ENCODE measurements around the gene NIN. TPM values are rescaled to one million over a fixed set of nuclear protein-coding genes. Genes with fewer than 3 reads are reported as not detected.

Gene NIN
- total and polyA plus RNA-seq, 2 of the 4 experiments (the other 2 are of a cell fraction): 15.2 to 98.4 TPM

DNA sequence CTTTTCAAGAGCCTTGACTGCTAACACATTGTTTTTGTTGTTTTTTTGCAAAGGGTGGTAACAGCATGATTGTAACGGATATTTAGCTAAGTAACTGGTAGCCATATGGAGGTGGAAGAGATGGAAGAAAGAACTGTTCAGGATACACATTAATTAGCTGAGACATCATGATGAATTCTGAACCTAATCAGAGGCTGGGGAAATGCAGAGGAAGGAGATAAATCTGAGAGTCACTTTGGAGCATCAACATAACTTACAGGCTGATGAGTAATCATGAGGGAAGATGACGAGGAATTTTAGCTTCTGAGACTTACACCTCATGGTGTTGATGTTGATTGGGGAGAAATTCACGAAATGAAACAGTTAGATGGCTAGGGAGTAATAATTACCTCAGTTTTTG, 62.3 kb downstream of the NIN start:
- H2BK120ac ChIP-seq (ENCODE audit: low read depth, low read length): no peak overlapping the region
- intact Hi-C loops (cut with micrococcal nuclease) (no loop called here), dilution Hi-C loops (cut with HindIII; ENCODE audit: low sequenced_read_pairs, unreplicated experiment) (no loop called here), in situ Hi-C loops (cut with MboI; ENCODE audit: low sequenced_read_pairs) (no loop called here)
- POLR2A ChIA-PET (ENCODE audit: unreplicated experiment): no interaction called here
- no TSS peak for BruUV-seq (replicated peaks)
- no peak overlapping the region for H2AK5ac ChIP-seq (ENCODE audit: low read depth, low read length)
- H3K9me1 ChIP-seq (ENCODE audit: insufficient read depth, low read length): peaks cover 22% of the 10 kb centered on the region
- 0 out of 2 replicates have a peak overlapping the region, but pooled peaks have one; percentile 27 for H4K5ac ChIP-seq (ENCODE audit: low read depth, low read length)
- peaks cover 0 to 24% of the 10 kb centered on the region in 2 experiments; a peak in 3 of 4 replicates for H3K79me1 ChIP-seq (ENCODE audit: low read depth in 1 of 2, low read length in 2 of 2)
- H2BK5ac ChIP-seq (ENCODE audit: low read depth, low read length, poor library complexity, severe bottlenecking): peak overlapping the region; percentile 5
- peak overlapping the region; percentile 11; the same call in 1 of the 3 replicates for H2BK15ac ChIP-seq (ENCODE audit: low read depth, low read length)
- peaks cover 39% of the 10 kb centered on the region for H3K36me3 ChIP-seq (ENCODE audit: control insufficient read depth, insufficient read depth, low read length)
- H2BK20ac ChIP-seq (ENCODE audit: low read depth, low read length): no peak overlapping the region
- H3K4me3 ChIP-seq (ENCODE audit: insufficient read depth, low read depth, low read length): no peak overlapping the region
- H3K27me3 ChIP-seq (ENCODE audit: control insufficient read depth, insufficient read depth, low read length): no peaks in the 10 kb centered on the region
- TF ChIP-seq FOS (IDR thresholded peaks at IDR 0.05; ENCODE audit: low read depth, low read length): no peak
- no peak for TF ChIP-seq BHLHE40 (IDR thresholded peaks at IDR 0.05; ENCODE audit: low read depth, low read length)
- TF ChIP-seq POLR2A (IDR thresholded peaks at IDR 0.05; ENCODE audit: low read depth, low read length): no peak
- TF ChIP-seq RCOR1 (IDR thresholded peaks at IDR 0.05; ENCODE audit: insufficient replicate concordance, low read length): no peak
- no peak for TF ChIP-seq CHD1 (IDR thresholded peaks at IDR 0.05; ENCODE audit: low read depth, low read length)
- TF ChIP-seq MXI1 (IDR thresholded peaks at IDR 0.05; ENCODE audit: borderline replicate concordance, low read depth, low read length): no peak
- TF ChIP-seq MAZ (IDR thresholded peaks at IDR 0.05; ENCODE audit: borderline replicate concordance, low read depth, low read length): no peak
- TF ChIP-seq, protein P1, sequence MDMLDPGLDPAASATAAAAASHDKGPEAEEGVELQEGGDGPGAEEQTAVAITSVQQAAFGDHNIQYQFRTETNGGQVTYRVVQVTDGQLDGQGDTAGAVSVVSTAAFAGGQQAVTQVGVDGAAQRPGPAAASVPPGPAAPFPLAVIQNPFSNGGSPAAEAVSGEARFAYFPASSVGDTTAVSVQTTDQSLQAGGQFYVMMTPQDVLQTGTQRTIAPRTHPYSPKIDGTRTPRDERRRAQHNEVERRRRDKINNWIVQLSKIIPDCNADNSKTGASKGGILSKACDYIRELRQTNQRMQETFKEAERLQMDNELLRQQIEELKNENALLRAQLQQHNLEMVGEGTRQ (IDR thresholded peaks at IDR 0.05; ENCODE audit: low read depth, low read length): no peak
- TF ChIP-seq CEBPB (IDR thresholded peaks at IDR 0.05; ENCODE audit: low read depth, low read length): no peak
- no peak; the same call in 1 of the 2 replicates for TF ChIP-seq NFE2L2 (IDR thresholded peaks at IDR 0.05; ENCODE audit: low read depth, low read length)
- no peak for TF ChIP-seq RAD21 (IDR thresholded peaks at IDR 0.05; ENCODE audit: low read length)
- TF ChIP-seq, protein P2, sequence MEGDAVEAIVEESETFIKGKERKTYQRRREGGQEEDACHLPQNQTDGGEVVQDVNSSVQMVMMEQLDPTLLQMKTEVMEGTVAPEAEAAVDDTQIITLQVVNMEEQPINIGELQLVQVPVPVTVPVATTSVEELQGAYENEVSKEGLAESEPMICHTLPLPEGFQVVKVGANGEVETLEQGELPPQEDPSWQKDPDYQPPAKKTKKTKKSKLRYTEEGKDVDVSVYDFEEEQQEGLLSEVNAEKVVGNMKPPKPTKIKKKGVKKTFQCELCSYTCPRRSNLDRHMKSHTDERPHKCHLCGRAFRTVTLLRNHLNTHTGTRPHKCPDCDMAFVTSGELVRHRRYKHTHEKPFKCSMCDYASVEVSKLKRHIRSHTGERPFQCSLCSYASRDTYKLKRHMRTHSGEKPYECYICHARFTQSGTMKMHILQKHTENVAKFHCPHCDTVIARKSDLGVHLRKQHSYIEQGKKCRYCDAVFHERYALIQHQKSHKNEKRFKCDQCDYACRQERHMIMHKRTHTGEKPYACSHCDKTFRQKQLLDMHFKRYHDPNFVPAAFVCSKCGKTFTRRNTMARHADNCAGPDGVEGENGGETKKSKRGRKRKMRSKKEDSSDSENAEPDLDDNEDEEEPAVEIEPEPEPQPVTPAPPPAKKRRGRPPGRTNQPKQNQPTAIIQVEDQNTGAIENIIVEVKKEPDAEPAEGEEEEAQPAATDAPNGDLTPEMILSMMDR (conservative IDR thresholded peaks at IDR 0.05; ENCODE audit: low read depth, low read length): no peak
- no peak for TF ChIP-seq RFX5 (IDR thresholded peaks at IDR 0.05; ENCODE audit: low read depth, low read length)
- TF ChIP-seq SMC3 (IDR thresholded peaks at IDR 0.05; ENCODE audit: low read depth, low read length): no peak
- TF ChIP-seq MAFK (IDR thresholded peaks at IDR 0.05; ENCODE audit: low read depth, low read length): no peak
- TF ChIP-seq, protein P3, sequence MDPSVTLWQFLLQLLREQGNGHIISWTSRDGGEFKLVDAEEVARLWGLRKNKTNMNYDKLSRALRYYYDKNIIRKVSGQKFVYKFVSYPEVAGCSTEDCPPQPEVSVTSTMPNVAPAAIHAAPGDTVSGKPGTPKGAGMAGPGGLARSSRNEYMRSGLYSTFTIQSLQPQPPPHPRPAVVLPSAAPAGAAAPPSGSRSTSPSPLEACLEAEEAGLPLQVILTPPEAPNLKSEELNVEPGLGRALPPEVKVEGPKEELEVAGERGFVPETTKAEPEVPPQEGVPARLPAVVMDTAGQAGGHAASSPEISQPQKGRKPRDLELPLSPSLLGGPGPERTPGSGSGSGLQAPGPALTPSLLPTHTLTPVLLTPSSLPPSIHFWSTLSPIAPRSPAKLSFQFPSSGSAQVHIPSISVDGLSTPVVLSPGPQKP (IDR thresholded peaks at IDR 0.05; ENCODE audit: borderline replicate concordance, low read depth, low read length): no peak
- no peaks in the 10 kb centered on the region for H4K20me1 ChIP-seq (ENCODE audit: insufficient read depth, low read length)
- 0 out of 2 replicates have a peak overlapping the region, but pooled peaks have one; percentile 23 for H3K14ac ChIP-seq (replicated peaks; ENCODE audit: low read depth, low read length)
- no peak overlapping the region for H2AK9ac ChIP-seq (replicated peaks; ENCODE audit: low read depth, low read length, poor library complexity)
- no peak overlapping the region; the same call in 1 of the 2 replicates for H3K18ac ChIP-seq (ENCODE audit: low read depth, low read length)
- H3K56ac ChIP-seq (ENCODE audit: extremely low read depth, insufficient read depth, low read length): no peak overlapping the region
- CTCF ChIA-PET: no interaction called here
- H4K8ac ChIP-seq (ENCODE audit: low read depth in 2 of 2, low read length in 2 of 2): no peak overlapping the region
- H3K23ac ChIP-seq (ENCODE audit: low read depth, low read length): no peak overlapping the region; the same call in 1 of the 2 replicates
- DNase-seq (peak; percentile 35), ATAC-seq (ENCODE audit: low read depth) (peak; percentile 24; the same call in 1 of the 2 replicates)
- no peaks in the 10 kb centered on the region for H3K9me3 ChIP-seq (ENCODE audit: control insufficient read depth, insufficient read depth, low read length)
- no CpG with 5 or more reads among the region's 3 CpGs for WGBS, 2 experiments (ENCODE audit: extremely low coverage in 2 of 2, insufficient read length in 1 of 2)
- H2AFZ ChIP-seq (replicated peaks; ENCODE audit: low read length, poor library complexity): no peak overlapping the region
- no peak overlapping the region for H3K4ac ChIP-seq (ENCODE audit: low read depth, low read length)
- no peak overlapping the region for H3K9ac ChIP-seq (ENCODE audit: low read depth, low read length)
- peaks cover 14% of the 10 kb centered on the region for H3K4me1 ChIP-seq (ENCODE audit: control insufficient read depth, insufficient read depth, low read length)
- no peak overlapping the region for H3K27ac ChIP-seq (ENCODE audit: insufficient read depth, low read length)
- H3K4me2 ChIP-seq (ENCODE audit: low read depth, low read length): no peak overlapping the region; the same call in 1 of the 2 replicates
- H4K91ac ChIP-seq (ENCODE audit: insufficient read depth, low read depth, low read length): no peak overlapping the region
